Measurements from ENCODE around the gene ORC3. TPM values are rescaled to one million over a fixed set of nuclear protein-coding genes. Genes with fewer than 3 reads are reported as not detected.

The ORC3 gene
- total RNA-seq, 1 experiment from 2014 or later = 32.7 TPM

DNA sequence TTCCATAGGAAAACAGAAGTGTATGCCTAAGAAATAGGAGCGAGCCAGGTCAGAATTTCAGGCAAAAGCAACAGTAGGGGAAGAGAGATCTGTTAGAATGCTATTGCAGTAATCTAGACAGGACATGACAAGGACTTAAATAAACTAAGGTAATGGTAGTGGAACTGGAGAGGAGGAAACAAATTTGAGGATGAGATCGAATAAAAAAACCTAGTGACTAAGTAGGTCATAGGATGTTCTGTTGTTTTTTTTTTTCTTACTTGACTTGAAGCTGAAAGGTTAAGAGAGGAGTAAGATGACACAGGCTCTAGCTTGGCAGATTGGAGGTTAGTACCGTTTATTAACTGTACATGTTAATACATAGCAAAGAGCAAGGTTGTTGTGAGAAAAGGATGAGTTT, 28.6 kb downstream of the ORC3 start:
- H3K36me3 Mint-ChIP-seq (ENCODE audit: insufficient read depth, unreplicated experiment) = peaks cover 6% of the 10 kb centered on the region
- intact Hi-C loops (cut with micrococcal nuclease; ENCODE audit: unreplicated experiment) = no loop called here
- BruUV-seq (replicated peaks) = no TSS peak

DNA sequence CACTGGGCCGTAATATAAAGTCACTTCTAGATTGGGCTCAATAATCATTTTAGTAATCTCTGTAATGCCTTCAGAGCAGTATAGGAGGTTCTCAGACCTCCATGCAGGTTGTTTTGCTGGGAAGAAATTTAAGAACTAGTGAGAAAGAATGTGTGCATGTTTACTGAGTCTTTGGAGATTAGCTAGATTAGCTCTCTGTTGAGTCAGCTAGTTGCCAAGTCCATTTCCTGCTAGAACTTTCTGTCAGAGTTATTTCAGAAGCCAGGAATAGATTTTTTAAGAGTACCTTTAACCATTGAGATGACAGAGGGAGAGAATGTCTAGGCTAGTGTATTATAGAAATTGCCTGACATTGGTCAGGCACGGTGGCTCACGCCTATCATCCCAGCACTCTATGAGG, 33.3 kb downstream of the ORC3 start:
- no peak overlapping the region for H3K4me3 Mint-ChIP-seq (ENCODE audit: low read depth, unreplicated experiment)
- DNase-seq = no peak
- H3K36me3 Mint-ChIP-seq (ENCODE audit: insufficient read depth, unreplicated experiment) = no peaks in the 10 kb centered on the region
- H3K27ac Mint-ChIP-seq (ENCODE audit: unreplicated experiment) = no peak overlapping the region
- intact Hi-C loops (cut with micrococcal nuclease; ENCODE audit: unreplicated experiment) = no loop called here
- H3K9me3 Mint-ChIP-seq (ENCODE audit: low read depth, unreplicated experiment) = no peaks in the 10 kb centered on the region
- TF ChIP-seq, protein P1, sequence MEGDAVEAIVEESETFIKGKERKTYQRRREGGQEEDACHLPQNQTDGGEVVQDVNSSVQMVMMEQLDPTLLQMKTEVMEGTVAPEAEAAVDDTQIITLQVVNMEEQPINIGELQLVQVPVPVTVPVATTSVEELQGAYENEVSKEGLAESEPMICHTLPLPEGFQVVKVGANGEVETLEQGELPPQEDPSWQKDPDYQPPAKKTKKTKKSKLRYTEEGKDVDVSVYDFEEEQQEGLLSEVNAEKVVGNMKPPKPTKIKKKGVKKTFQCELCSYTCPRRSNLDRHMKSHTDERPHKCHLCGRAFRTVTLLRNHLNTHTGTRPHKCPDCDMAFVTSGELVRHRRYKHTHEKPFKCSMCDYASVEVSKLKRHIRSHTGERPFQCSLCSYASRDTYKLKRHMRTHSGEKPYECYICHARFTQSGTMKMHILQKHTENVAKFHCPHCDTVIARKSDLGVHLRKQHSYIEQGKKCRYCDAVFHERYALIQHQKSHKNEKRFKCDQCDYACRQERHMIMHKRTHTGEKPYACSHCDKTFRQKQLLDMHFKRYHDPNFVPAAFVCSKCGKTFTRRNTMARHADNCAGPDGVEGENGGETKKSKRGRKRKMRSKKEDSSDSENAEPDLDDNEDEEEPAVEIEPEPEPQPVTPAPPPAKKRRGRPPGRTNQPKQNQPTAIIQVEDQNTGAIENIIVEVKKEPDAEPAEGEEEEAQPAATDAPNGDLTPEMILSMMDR (IDR thresholded peaks at IDR 0.05; ENCODE audit: unreplicated experiment) = no peak
- no peaks in the 10 kb centered on the region for H3K27me3 Mint-ChIP-seq (ENCODE audit: unreplicated experiment)
- BruUV-seq (replicated peaks) = no TSS peak
- CTCF ChIA-PET = no interaction called here
- H3K4me1 Mint-ChIP-seq (ENCODE audit: low read depth, unreplicated experiment) = no peaks in the 10 kb centered on the region

More for the DNA sequence above, 28.6 kb downstream of the ORC3 start:
- Mint-ChIP-seq H3K4me1 (ENCODE audit: low read depth, unreplicated experiment) (no peaks in the 10 kb centered on the region), H3K9me3 (ENCODE audit: low read depth, unreplicated experiment) (no peaks in the 10 kb centered on the region), H3K27me3 (ENCODE audit: unreplicated experiment) (no peaks in the 10 kb centered on the region), H3K27ac (ENCODE audit: unreplicated experiment) (no peak overlapping the region), H3K4me3 (ENCODE audit: low read depth, unreplicated experiment) (no peak overlapping the region)
- DNase-seq = no peak
- TF ChIP-seq, protein P1 (IDR thresholded peaks at IDR 0.05; ENCODE audit: unreplicated experiment) = no peak
- CTCF ChIA-PET = no interaction called here

DNA sequence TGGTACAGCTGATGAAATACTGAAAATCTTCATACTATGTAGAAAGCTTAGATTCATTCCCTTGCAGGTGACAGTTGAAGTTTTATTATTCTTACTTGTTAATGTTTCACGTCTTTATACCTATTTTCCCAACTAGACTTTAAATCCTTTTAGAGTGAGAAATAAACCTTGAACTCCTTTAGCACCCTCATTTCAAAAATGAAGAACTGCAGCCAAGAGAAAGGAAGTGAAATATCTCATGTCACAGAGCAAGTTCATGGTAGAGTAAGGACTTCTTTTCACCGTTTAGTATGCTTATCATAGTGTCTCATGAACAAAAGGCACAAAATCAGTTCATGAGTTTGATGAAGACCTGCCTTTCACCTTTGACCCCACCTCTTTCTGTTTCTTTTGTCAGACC, 38.5 kb downstream of the ORC3 start:
- Mint-ChIP-seq H3K27me3 (ENCODE audit: unreplicated experiment) (no peaks in the 10 kb centered on the region), H3K27ac (ENCODE audit: unreplicated experiment) (no peak overlapping the region), H3K4me1 (ENCODE audit: low read depth, unreplicated experiment) (no peaks in the 10 kb centered on the region), H3K4me3 (ENCODE audit: low read depth, unreplicated experiment) (no peak overlapping the region), H3K36me3 (ENCODE audit: insufficient read depth, unreplicated experiment) (peaks cover 6% of the 10 kb centered on the region), H3K9me3 (ENCODE audit: low read depth, unreplicated experiment) (no peaks in the 10 kb centered on the region)
- DNase-seq = no peak
- intact Hi-C loops (cut with micrococcal nuclease; ENCODE audit: unreplicated experiment) = no loop called here
- TF ChIP-seq, protein P1 (IDR thresholded peaks at IDR 0.05; ENCODE audit: unreplicated experiment) = no peak
- no TSS peak for BruUV-seq (replicated peaks)
- CTCF ChIA-PET = no interaction called here

DNA sequence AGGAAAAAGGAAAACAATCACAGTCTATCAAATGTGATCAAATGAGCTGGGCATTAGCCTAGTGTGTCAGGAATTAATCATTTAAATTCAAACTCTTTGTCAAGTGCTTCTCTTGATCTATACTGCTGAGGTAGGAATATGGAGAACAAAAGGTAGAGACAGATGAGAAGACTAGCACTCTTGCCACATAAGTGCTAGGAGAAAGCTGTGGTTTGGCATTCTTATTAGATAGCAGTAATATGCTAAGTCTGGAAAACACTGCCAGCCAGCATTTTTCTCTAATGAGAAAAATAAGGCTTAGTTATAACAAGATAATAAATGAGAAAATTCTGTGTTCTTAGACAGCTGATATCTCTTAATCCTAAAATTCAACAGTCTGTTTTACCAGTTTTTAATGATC, 38.9 kb downstream of the ORC3 start:
- Mint-ChIP-seq H3K9me3 (ENCODE audit: low read depth, unreplicated experiment) (no peaks in the 10 kb centered on the region), H3K27me3 (ENCODE audit: unreplicated experiment) (no peaks in the 10 kb centered on the region), H3K27ac (ENCODE audit: unreplicated experiment) (no peak overlapping the region), H3K4me3 (ENCODE audit: low read depth, unreplicated experiment) (no peak overlapping the region), H3K36me3 (ENCODE audit: insufficient read depth, unreplicated experiment) (peaks cover 6% of the 10 kb centered on the region), H3K4me1 (ENCODE audit: low read depth, unreplicated experiment) (no peaks in the 10 kb centered on the region)
- DNase-seq = no peak
- TF ChIP-seq, protein P1 (IDR thresholded peaks at IDR 0.05; ENCODE audit: unreplicated experiment) = no peak
- intact Hi-C loops (cut with micrococcal nuclease; ENCODE audit: unreplicated experiment) = no loop called here
- BruUV-seq (replicated peaks) = no TSS peak
- CTCF ChIA-PET = no interaction called here
